Astrocyte (in vitro differentiated cells and primary cell): Measurements from ENCODE around the gene GJA4. TPM values are rescaled to one million over a fixed set of nuclear protein-coding genes. Genes with fewer than 3 reads are reported as not detected.

Experiments
- DNase-seq: peaks from one replicate; pipeline ENCODE4 v3.0.0-alpha.2; 2010; ENCODE audit warnings: low read depth
- FAIRE-seq: peaks from 2 replicates; lab custom pipeline; 2011; peaks lifted over from hg19 to GRCh38; lab: Jason Lieb, UNC
- H2AFZ ChIP-seq: 2 replicates; pipeline ENCODE4 v1.6.0; 2012; ENCODE audit warnings: low read depth, low read length, inconsistent platforms
- H3K27ac ChIP-seq: 2 replicates; pipeline ENCODE4 v1.5.1; 2011; ENCODE audit warnings: low read depth, low read length, inconsistent platforms
- H3K27me3 ChIP-seq: 2 replicates; pipeline ENCODE4 v1.6.0; 2011; ENCODE audit warnings: low read length, inconsistent platforms; ENCODE audit not compliant: insufficient read depth
- H3K36me3 ChIP-seq: 2 replicates; pipeline ENCODE4 v1.5.1; 2011; ENCODE audit warnings: low read length, inconsistent platforms; ENCODE audit not compliant: insufficient read depth
- H3K4me1 ChIP-seq: 2 replicates; pipeline ENCODE4 v1.5.1; 2011; ENCODE audit warnings: low read length, inconsistent platforms; ENCODE audit not compliant: insufficient read depth
- H3K4me2 ChIP-seq: 2 replicates; pipeline ENCODE4 v1.6.0; 2012; ENCODE audit warnings: low read length, inconsistent platforms
- H3K4me3 ChIP-seq: 2 replicates; pipeline ENCODE4 v1.5.1; 2011; ENCODE audit warnings: low read depth, mild to moderate bottlenecking, low read length, inconsistent platforms; ENCODE audit not compliant: insufficient read depth
- H3K79me2 ChIP-seq: 2 replicates; pipeline ENCODE4 v1.6.0; 2012; ENCODE audit warnings: mild to moderate bottlenecking, low read length, inconsistent platforms; ENCODE audit not compliant: insufficient read depth
- H3K9ac ChIP-seq: 2 replicates; pipeline ENCODE4 v1.6.0; 2012; ENCODE audit warnings: mild to moderate bottlenecking, low read length, inconsistent platforms
- H3K9me3 ChIP-seq: 2 replicates; pipeline ENCODE4 v1.5.1; 2012; ENCODE audit warnings: low read depth, mild to moderate bottlenecking, low read length, inconsistent platforms; ENCODE audit not compliant: insufficient read depth
- H4K20me1 ChIP-seq: 2 replicates; pipeline ENCODE4 v1.6.0; 2012; ENCODE audit warnings: low read length, inconsistent platforms; ENCODE audit not compliant: insufficient read depth
- H3K27ac Mint-ChIP-seq: one replicate; pipeline ENCODE4 v1.8.0; 2021; ENCODE audit warnings: mild to moderate bottlenecking, mixed read lengths; ENCODE audit not compliant: unreplicated experiment
- H3K27me3 Mint-ChIP-seq: one replicate; pipeline ENCODE4 v1.8.0; 2021; ENCODE audit warnings: low read depth, mixed read lengths; ENCODE audit not compliant: unreplicated experiment
- H3K36me3 Mint-ChIP-seq: one replicate; pipeline ENCODE4 v1.8.0; 2021; ENCODE audit warnings: low read depth, mixed read lengths; ENCODE audit not compliant: unreplicated experiment
- H3K4me1 Mint-ChIP-seq: one replicate; pipeline ENCODE4 v1.8.0; 2021; ENCODE audit warnings: low read depth, mixed read lengths; ENCODE audit not compliant: unreplicated experiment
- H3K4me3 Mint-ChIP-seq: one replicate; pipeline ENCODE4 v1.8.0; 2021; ENCODE audit warnings: mild to moderate bottlenecking, moderate library complexity, mixed read lengths; ENCODE audit not compliant: unreplicated experiment
- H3K9me3 Mint-ChIP-seq: one replicate; pipeline ENCODE4 v1.8.0; 2021; ENCODE audit warnings: mild to moderate bottlenecking, mixed read lengths; ENCODE audit not compliant: unreplicated experiment
- CTCF ChIP-seq: IDR thresholded peaks from 2 replicates; pipeline ENCODE4 v1.5.1; 2011; ENCODE audit warnings: low read depth, mild to moderate bottlenecking, inconsistent platforms, low read length, moderate library complexity; ENCODE audit not compliant: insufficient read depth
- EZH2 ChIP-seq: IDR thresholded peaks from 2 replicates; pipeline ENCODE4 v1.6.1; 2012; ENCODE audit warnings: mild to moderate bottlenecking, low read length, inconsistent platforms; ENCODE audit not compliant: insufficient read depth
- total RNA-seq: library from RNA; stranded (reverse); gene quantifications from 2 replicates; pipeline ENCODE4 v1.2.1, GENCODE V29; 2021

GJA4 gene
- total RNA-seq, 1 donor from 2014 or later, result not detected

DNA sequence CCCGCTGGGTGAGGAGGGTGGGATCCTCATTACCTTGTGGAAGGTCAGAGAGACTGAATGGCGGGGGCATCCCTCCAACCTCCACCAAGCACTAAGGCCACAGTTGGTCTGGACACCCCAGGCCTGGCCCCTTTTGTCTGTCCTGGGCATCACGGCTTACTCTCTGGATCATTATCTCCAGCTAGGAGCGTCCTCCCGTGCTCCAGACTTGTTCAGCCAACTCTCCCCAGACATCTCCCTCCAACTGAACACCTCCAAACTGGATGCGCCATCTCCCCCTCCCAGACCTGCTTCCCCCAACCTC lies 45.2 kb upstream of the GJA4 start:
- H3K9me3 Mint-ChIP-seq, result peaks cover 5% of the 10 kb centered on the region
- Histone ChIP-seq H3K4me1 (no peaks in the 10 kb centered on the region), H3K36me3 (no peaks in the 10 kb centered on the region), H3K27ac (no peak overlapping the region), H3K9ac (no peak overlapping the region), H3K79me2 (no peaks in the 10 kb centered on the region), H3K4me3 (no peak overlapping the region), H3K9me3 (no peaks in the 10 kb centered on the region), H4K20me1 (no peaks in the 10 kb centered on the region), H2AFZ (no peak overlapping the region), H3K27me3 (peaks cover 2% of the 10 kb centered on the region), H3K4me2 (no peak overlapping the region)
- FAIRE-seq (no peak), DNase-seq (no peak)
- peaks cover 2% of the 10 kb centered on the region for H3K4me1 Mint-ChIP-seq
- peaks cover 49% of the 10 kb centered on the region for H3K27me3 Mint-ChIP-seq
- no peak overlapping the region for H3K27ac Mint-ChIP-seq
- TF ChIP-seq EZH2 (no peak), CTCF (no peak)
- no peak overlapping the region for H3K4me3 Mint-ChIP-seq
- no peaks in the 10 kb centered on the region for H3K36me3 Mint-ChIP-seq

GRCh38 chr1:34749992-34750391 lies 42.8 kb upstream of the GJA4 start:
- Mint-ChIP-seq H3K36me3 (no peaks in the 10 kb centered on the region), H3K4me3 (no peak overlapping the region), H3K9me3 (peaks cover 11% of the 10 kb centered on the region), H3K4me1 (peaks cover 2% of the 10 kb centered on the region), H3K27ac (peak overlapping the region; percentile 29), H3K27me3 (peaks cover 35% of the 10 kb centered on the region)
- FAIRE-seq (no peak), DNase-seq (no peak)
- Histone ChIP-seq H3K79me2 (no peaks in the 10 kb centered on the region), H3K4me1 (no peaks in the 10 kb centered on the region), H3K9ac (no peak overlapping the region), H2AFZ (no peak overlapping the region), H3K4me2 (no peak overlapping the region), H3K36me3 (no peaks in the 10 kb centered on the region), H3K27ac (no peak overlapping the region), H3K4me3 (no peak overlapping the region), H3K27me3 (peaks cover 2% of the 10 kb centered on the region), H3K9me3 (no peaks in the 10 kb centered on the region), H4K20me1 (no peaks in the 10 kb centered on the region)
- TF ChIP-seq CTCF, result no peak
- TF ChIP-seq EZH2, result no peak

DNA sequence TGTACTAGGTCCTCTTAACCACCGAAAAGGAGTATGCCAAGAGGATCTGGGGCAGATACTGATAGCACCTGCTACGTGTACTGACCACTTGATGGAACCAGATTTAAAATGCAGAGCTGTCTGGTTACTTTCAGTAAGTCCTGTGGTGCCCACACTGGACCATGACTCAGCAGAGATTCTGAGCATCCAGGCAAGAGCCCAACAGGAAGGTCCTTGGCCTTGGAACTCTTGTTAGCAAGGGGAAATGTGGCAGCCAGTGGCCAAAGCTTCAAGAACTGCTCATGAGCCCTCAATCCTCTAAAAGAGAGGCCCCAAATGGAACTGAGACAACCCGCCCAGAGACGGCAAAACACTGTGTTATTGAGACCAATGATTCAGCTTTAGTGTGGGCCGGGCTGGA lies 42.2 kb upstream of the GJA4 start:
- FAIRE-seq (no peak), DNase-seq (no peak)
- no peak overlapping the region for H3K4me3 Mint-ChIP-seq
- Histone ChIP-seq H3K4me1 (no peaks in the 10 kb centered on the region), H3K9me3 (no peaks in the 10 kb centered on the region), H3K27me3 (peaks cover 2% of the 10 kb centered on the region), H3K9ac (no peak overlapping the region), H3K27ac (no peak overlapping the region), H3K36me3 (no peaks in the 10 kb centered on the region), H2AFZ (no peak overlapping the region), H3K79me2 (no peaks in the 10 kb centered on the region), H3K4me3 (no peak overlapping the region), H3K4me2 (no peak overlapping the region), H4K20me1 (no peaks in the 10 kb centered on the region)
- TF ChIP-seq EZH2 (no peak), CTCF (no peak)
- no peaks in the 10 kb centered on the region for H3K36me3 Mint-ChIP-seq
- H3K9me3 Mint-ChIP-seq, result peaks cover 11% of the 10 kb centered on the region
- H3K4me1 Mint-ChIP-seq, result peaks cover 2% of the 10 kb centered on the region
- H3K27me3 Mint-ChIP-seq, result peaks cover 30% of the 10 kb centered on the region
- no peak overlapping the region for H3K27ac Mint-ChIP-seq
